Activated T-cell treated with anti-CD3 and anti-CD28 coated beads, Interleukin-2, amount 50 U/mL, for 1 hour (primary cell): ENCODE measurements around the gene DNAJB14.
A peak's percentile ranks its signal among the peaks of the same experiment; 100 is the strongest.
"Not testable (repeated sequence)": the region's sequence is repeated elsewhere in the genome, so short reads cannot be mapped to it uniquely, and the experiment has no call there.

Source experiments
- DNase-seq: peaks from one replicate; pipeline ENCODE4 v3.0.0-alpha.2; 2020

Gene DNAJB14

GRCh38 chr4:99946356-99947189 is at the start of gene DNAJB14:
DNAJB14 (minus strand) TSS chr4:99946618; CDS start chr4:99946571, 47 bp downstream.
- peak; percentile 84 for DNase-seq

- no peak for DNase-seq
These were observed 45.3 kb upstream of the DNAJB14 start for GRCh38 chr4:99991741-99992140.

- no peak for DNase-seq
These were observed 41.3 kb upstream of the DNAJB14 start for GRCh38 chr4:99987681-99988080.

- no peak for DNase-seq
These were observed 40.4 kb upstream of the DNAJB14 start for GRCh38 chr4:99986792-99987191.

- no peak for DNase-seq
These were observed 37.0 kb upstream of the DNAJB14 start for GRCh38 chr4:99983289-99983943.

GRCh38 chr4:99979872-99980271 is 33.5 kb upstream of the DNAJB14 start:
- no peak for DNase-seq

- DNase-seq = no peak
These were observed 25.2 kb upstream of the DNAJB14 start for GRCh38 chr4:99971453-99972111.

GRCh38 chr4:99968330-99968729 is 21.9 kb upstream of the DNAJB14 start:
- DNase-seq = no peak

- no peak for DNase-seq
These were observed 20.3 kb upstream of the DNAJB14 start for GRCh38 chr4:99966692-99967091.

GRCh38 chr4:99965674-99966350 is 19.4 kb upstream of the DNAJB14 start:
- DNase-seq = no peak

GRCh38 chr4:99965173-99965572 is 18.8 kb upstream of the DNAJB14 start:
- no peak for DNase-seq

- no peak for DNase-seq
These were observed 15.3 kb upstream of the DNAJB14 start for GRCh38 chr4:99961711-99962110.

GRCh38 chr4:99960648-99961047 is 14.2 kb upstream of the DNAJB14 start:
- no peak for DNase-seq

- DNase-seq = not testable (repeated sequence)
These were observed 11.8 kb upstream of the DNAJB14 start for GRCh38 chr4:99958207-99958606.

GRCh38 chr4:99950913-99951254 is 4.5 kb upstream of the DNAJB14 start:
- DNase-seq = no peak

GRCh38 chr4:99949999-99950912 is 3.8 kb upstream of the DNAJB14 start, which contains the start of gene H2AZ1:
H2AZ1 (minus strand) TSS chr4:99950275; CDS start chr4:99950170, 105 bp downstream.
- DNase-seq = peak; percentile 95

- DNase-seq = peak; percentile 83
These were observed 2.9 kb upstream of the DNAJB14 start for GRCh38 chr4:99949034-99949998.

GRCh38 chr4:99947608-99948007 is 1.2 kb upstream of the DNAJB14 start:
- no peak for DNase-seq

- no peak for DNase-seq
These were observed 766 bp upstream of the DNAJB14 start for GRCh38 chr4:99947190-99947578.

- DNase-seq = no peak
These were observed 581 bp downstream of the DNAJB14 start for GRCh38 chr4:99945718-99946355.
